HG02571 (cell line): Measurements from ENCODE around the gene IL6ST.

Source experiments
- ATAC-seq: cut with Tn5 transposase; IDR thresholded peaks from one replicate; pipeline ENCODE4 v1.9.1; 2021; ENCODE audit warnings: mild to moderate bottlenecking, moderate library complexity; ENCODE audit not compliant: unreplicated experiment

Gene IL6ST

GRCh38 chr5:55923177-55923771, 71.5 kb downstream of the IL6ST start:
- ATAC-seq: no peak

GRCh38 chr5:55921617-55922016, 73.1 kb downstream of the IL6ST start:
- no peak for ATAC-seq

GRCh38 chr5:55920784-55921183, 74.0 kb downstream of the IL6ST start:
- no peak for ATAC-seq

GRCh38 chr5:55919625-55920024, 75.1 kb downstream of the IL6ST start:
- no peak for ATAC-seq

GRCh38 chr5:55918087-55919035, 76.4 kb downstream of the IL6ST start:
- ATAC-seq: no peak

GRCh38 chr5:55917402-55918086, 77.2 kb downstream of the IL6ST start:
- ATAC-seq: no peak

GRCh38 chr5:55916986-55917385, 77.8 kb downstream of the IL6ST start:
- no peak for ATAC-seq

GRCh38 chr5:55915783-55916182, 79.0 kb downstream of the IL6ST start:
- ATAC-seq: no peak

- ATAC-seq: no peak
Measured at GRCh38 chr5:55914971-55915370, 79.8 kb downstream of the IL6ST start.

GRCh38 chr5:55913466-55914413, 81.0 kb downstream of the IL6ST start:
- ATAC-seq: peak; percentile 77

GRCh38 chr5:55911784-55912653, 82.7 kb downstream of the IL6ST start:
- ATAC-seq: no peak

GRCh38 chr5:55908804-55909203, 86.0 kb downstream of the IL6ST start:
- no peak for ATAC-seq

- ATAC-seq: no peak
Measured at GRCh38 chr5:55907927-55908326, 86.8 kb downstream of the IL6ST start.

GRCh38 chr5:55905251-55905650, 89.5 kb downstream of the IL6ST start:
- ATAC-seq: no peak

GRCh38 chr5:55904152-55904551, 90.6 kb downstream of the IL6ST start:
- ATAC-seq: no peak

GRCh38 chr5:55903121-55903701, 91.6 kb downstream of the IL6ST start:
- ATAC-seq: peak; percentile 89

GRCh38 chr5:55902696-55903095, 92.1 kb downstream of the IL6ST start:
- no peak for ATAC-seq

GRCh38 chr5:55900776-55901175, 94.0 kb downstream of the IL6ST start:
- ATAC-seq: no peak

- no peak for ATAC-seq
Measured at GRCh38 chr5:55900068-55900467, 94.7 kb downstream of the IL6ST start.
